OCI-M2 (cell line): ENCODE data around the gene SPTBN5.

Source experiments
- DNase-seq: peaks from one replicate; lab custom pipeline; 2025; ENCODE audit not compliant: unreplicated experiment; lab: John Stamatoyannopoulos, UW

SPTBN5 gene

DNA sequence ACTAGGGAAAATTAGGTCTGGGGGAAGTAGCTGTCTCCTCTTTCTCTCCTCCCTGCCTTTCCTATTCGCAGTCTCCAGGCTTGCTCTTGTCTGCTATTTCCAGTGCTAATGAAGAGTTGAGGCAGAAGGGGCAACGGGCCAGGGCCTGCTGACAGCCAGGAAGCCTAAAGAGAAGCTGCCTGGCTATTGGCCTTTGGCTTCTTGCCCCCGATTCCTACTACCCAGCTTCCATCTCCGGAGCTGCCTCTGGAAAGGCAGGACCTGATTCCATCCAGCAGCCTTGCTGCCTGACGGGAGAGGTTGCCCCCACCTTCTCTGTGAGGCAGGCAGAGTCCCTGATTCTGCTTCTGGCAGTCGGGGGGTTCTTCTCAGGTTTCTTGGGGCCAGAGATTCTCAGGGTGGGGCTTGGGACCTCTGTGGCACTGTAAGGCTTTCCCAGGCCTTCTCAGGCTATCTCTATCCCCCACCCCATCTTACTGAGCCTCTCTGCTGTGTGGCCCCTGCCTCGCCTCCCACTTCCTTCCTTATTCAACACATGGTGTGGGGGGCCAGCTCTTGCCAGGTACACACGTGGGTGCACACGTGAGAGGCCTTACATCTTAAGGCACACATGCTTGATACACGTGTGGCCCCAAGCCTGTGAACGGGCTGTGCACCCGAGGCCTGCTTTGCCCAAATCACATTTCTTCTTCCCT lies 84.2 kb downstream of the SPTBN5 start:
- DNase-seq = no peak

DNA sequence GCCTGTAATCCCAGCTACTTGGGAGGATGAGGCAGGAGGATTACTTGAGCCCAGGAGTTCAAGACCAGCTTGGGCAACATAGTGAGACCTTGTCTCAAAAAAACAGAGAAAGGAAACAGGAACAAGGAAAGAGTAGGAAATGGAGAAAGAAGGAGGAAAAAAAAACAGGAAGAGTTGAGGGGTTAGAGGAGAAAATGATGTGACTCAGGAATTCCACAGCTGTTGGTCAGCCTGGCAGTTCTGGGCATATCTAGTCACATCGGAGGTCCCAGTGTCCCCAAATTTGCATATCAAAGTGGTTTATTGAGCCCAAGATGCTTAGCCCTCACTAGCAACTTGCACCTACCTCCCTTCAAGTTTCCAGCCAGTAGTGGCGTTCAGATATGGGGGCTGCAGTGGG lies 84.7 kb downstream of the SPTBN5 start:
- DNase-seq = no peak

DNA sequence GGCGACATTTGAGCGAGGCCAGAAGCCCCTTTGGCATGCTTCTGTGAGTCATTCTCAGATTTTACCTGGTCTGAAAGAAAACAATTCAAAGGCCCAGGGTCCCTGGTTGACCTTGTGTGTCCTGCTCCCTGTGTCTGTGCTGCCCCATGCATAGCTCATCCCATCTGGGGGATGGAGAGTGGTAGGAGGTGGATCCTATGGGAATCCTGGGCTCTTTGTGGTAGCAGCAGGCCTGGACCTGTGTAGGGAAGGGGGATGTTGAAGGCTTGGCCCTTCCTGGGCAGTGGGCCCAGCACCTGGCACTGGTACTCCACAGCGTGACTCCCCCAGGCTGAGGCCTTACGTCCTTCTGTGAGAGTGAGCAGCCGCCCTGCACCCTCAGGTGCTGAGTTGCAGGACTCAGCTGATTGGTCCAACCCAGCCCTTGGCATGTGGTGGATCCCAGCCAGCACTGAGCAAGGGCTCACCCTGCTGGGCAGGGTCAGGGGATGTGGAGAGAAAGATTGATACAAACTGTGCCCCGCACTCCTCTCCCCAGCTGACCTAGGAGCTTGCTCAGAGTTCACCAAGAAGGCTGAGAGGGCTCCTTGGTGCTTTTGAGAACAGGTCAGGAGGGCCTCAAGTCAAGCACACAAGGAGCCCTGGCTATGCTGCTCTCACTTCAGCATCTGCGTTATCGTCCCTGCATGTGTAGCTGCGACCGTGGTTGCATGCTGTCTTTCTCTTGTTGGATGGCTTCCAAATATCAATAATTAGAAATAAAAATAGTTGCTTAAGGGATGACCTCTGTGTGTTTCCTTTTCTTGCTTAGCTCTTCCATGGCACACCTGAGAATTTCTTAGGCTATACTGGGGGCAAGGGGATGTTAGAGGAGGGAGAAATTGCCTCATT lies 87.3 kb downstream of the SPTBN5 start:
- DNase-seq = no peak

DNA sequence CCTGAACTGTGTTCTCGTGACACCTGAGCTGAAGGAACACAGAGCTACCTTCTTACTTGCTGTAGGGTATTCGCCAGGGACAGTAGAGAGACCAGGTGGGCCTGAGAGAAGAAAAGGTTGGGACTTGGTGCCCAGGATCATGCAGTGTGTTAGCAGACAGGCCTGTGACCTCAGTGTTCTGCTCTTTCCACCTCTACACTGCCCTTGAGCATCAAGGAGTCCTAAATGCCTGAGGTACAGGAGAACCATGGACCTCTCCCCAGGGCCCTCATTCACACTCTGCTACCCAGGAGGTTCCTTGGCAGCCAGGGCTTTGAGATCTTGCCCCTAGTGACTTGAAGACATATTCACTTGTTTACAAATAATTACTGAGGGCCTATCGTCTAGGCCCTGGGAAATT lies 88.1 kb downstream of the SPTBN5 start:
- DNase-seq = no peak

DNA sequence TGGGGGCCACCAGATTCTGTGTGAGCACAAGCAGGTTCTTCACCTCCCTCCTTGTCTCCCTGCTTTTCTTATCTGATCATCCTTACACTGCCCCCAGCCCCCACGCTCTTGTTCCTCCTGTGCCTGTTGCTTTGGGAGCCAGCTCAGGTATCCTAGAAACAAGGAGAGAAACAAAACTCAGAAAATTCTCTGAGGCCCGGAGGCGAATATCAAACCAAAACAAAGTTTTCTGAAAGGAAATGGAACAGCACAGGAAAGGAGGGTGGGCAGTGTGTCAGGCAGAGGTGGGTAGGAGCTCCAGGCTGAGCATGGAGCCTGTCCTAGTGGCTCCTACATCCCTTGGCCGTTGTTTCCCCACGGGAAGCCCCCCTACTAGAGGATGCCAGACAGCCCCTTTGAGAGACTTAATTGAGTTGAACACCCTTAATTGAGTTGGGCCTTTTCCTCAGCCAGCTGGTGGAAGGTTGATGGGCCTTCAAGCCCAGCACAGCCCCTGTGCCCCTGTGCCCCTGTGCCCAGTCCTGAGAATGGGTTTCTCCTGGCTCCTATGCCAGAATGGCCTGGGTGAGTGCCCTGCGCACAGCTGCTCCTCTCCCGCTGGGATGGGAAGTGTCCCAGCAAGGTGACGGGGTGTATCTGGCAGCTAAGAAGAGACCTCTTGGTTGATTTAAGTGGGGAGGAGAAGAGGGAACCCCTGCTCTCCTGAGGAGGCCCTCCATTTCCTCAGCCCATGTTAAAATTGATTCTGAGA lies 88.8 kb downstream of the SPTBN5 start:
- DNase-seq = no peak

DNA sequence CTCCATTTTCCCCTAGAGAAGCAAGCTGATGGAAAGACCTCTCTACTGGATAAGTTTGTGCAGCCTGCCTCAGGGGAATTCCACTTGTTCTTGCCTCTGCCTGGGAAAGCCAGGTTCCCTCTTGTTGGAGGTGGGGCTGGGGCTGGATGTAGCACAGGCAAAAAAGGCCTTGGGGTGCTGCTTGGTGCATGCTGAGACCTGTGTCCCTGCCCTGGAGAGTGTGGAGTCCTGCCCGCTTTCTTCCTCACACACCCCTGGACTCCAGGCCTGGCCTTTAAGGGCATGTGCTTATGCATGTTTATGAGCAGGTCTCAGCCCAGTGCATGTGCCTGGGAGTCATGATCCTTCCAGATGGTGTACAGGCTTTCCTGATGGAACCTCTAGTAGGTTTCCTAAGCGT lies 89.5 kb downstream of the SPTBN5 start:
- no peak for DNase-seq

DNA sequence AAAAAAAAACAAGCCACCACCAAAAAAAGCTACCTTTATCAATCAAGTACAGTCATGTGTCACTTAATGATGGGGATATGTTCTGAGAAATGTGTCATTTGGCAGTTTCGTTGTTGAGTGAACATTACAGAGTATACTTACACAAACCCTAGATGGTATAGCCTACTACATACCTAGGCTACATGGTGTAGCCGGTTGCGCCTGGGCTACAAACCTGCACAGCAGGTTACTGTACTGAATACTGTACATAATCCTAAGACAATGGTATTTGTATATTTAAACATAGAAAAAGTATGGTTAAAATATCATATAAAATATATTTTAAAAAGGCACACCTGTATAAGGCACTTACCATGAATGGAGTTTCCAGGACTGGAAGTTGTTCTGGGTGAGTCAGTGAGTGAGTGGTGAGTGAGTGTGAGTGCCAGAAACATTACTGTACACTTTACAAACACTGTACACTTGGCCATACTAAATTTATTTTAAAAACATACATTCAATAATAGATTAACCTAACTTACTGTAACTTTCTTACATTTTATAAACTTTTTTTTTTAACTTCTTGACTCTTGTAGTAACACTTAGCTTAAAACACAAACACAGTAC lies 91.9 kb downstream of the SPTBN5 start:
- no peak for DNase-seq

DNA sequence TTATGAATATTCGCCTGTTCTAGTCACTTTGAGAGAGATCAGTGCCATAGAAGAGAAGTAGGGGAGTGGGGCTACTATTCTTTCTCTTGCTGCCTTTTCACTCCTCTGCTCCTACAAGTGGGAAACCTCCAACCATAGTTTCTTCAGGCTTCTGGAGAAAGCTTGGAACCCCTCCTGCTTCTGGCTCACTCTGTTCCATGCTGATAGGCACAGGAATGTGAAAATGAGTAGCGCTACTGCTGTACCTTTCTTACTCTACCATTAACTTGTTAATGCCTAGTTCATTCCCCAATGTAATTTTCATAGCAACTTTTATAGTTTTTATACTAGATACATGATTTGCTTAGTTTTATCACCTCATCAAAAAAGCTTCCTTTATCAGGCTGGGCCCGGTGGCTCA lies 92.7 kb downstream of the SPTBN5 start:
- DNase-seq = no peak

DNA sequence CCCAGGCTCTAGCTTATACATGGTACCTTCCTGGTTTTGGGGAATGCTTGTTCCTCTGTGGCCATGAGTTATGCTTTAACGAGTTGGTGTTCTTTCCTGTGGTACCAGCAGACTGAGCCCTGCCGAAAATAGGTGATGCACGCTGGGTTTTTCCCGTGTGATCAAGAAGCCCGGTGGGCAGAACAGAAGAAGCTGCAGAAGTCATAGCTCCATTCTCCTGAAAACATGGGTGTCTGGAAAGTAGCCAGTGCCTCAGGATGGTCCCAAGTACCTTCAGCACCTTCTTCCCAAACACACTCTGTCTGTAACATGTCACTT lies 94.4 kb downstream of the SPTBN5 start:
- DNase-seq = no peak

DNA sequence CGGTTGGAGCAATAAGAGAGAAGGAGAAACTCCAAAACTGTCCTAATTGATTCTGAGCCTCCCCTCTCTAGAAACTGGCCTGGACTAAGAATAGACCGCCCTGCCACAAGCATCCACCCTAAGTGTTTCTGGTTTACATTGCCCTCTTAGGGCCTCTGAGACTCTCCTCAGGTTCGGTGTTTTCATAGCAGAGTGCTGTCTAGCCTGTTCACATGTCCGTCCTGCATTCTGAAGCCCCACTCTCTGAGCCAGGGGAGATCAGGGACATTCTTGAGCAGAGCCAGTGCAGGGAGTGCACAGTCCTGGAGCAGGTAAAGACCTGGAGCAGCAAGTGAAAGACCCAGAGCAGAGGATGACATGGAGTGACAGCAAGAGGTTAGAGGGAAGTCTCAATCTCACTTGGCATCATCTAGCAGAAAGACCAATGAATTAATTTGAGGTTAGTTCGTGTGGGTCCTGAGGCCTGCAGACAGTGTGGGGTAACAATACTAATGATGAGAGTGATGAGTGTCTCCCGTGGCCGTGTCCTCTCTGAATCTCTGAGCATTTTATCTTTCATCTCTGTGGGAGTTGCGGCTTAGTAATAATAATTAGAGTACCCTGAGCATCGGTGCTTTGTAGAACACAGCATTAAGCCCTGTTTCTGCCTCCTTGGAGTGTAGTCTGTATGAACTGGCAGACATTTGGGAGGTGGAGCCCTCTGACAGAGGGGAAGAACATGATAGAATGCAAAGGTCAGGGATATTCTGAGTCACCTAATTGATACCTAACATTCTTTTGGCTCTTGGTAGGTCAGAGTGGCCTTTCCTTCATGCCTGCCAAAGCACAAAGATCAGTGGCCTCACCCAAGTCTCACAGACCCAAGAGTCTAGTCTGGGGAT lies 95.0 kb downstream of the SPTBN5 start:
- DNase-seq = no peak
